Measurements from ENCODE around the gene CLDN10.

DNA sequence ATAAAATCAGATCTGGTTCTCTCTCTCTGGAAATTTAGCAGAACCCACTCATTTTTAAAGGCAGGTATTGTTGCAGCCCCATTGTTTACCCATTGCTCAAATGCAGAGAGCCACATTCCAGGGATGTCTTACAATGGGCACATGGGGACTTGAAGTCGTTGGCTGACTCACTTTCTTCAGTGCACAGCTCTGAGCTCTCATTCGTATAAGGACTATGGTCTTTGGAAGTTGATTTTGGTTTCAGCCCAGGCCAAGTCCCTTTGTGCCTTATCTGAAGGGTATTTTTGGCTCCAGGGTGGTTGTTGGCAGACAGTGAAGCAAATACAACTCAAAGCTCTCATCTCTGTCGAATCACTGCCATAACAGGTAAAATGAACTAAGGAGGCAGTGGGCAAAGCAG, 47.3 kb upstream of the CLDN10 start:
- TF ChIP-seq, protein P1, sequence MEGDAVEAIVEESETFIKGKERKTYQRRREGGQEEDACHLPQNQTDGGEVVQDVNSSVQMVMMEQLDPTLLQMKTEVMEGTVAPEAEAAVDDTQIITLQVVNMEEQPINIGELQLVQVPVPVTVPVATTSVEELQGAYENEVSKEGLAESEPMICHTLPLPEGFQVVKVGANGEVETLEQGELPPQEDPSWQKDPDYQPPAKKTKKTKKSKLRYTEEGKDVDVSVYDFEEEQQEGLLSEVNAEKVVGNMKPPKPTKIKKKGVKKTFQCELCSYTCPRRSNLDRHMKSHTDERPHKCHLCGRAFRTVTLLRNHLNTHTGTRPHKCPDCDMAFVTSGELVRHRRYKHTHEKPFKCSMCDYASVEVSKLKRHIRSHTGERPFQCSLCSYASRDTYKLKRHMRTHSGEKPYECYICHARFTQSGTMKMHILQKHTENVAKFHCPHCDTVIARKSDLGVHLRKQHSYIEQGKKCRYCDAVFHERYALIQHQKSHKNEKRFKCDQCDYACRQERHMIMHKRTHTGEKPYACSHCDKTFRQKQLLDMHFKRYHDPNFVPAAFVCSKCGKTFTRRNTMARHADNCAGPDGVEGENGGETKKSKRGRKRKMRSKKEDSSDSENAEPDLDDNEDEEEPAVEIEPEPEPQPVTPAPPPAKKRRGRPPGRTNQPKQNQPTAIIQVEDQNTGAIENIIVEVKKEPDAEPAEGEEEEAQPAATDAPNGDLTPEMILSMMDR (IDR thresholded peaks at IDR 0.05; ENCODE audit: insufficient read depth, low read depth, low read length) = no peak
- TF ChIP-seq EZH2 (IDR thresholded peaks at IDR 0.05; ENCODE audit: insufficient read depth, low read length) = no peak

All from astrocyte (in vitro differentiated cells and primary cell).